Lower lobe of right lung (tissue), 2 donors: ENCODE data around the gene UCHL1. TPM values are rescaled to one million over a fixed set of nuclear protein-coding genes. Genes with fewer than 3 reads are reported as not detected.
A peak's percentile ranks its signal among the peaks of the same experiment; 100 is the strongest.

Experiments used
- ATAC-seq, 2 donors: fragments of 200-7000 bp; cut with Tn5 transposase; one replicate each; pipeline ENCODE4 v1.9.1; 2020 to 2022; ENCODE audit warnings: mild to moderate bottlenecking in 2 of 2, moderate library complexity in 2 of 2
- DNase-seq: peaks from one replicate; pipeline ENCODE4 v3.0.0-alpha.2; 2020
- H3K27ac ChIP-seq: fragments of 200-600 bp; one replicate; pipeline ENCODE4 v1.8.0; 2022
- H3K27me3 ChIP-seq: fragments of 200-600 bp; one replicate; pipeline ENCODE4 v1.8.0; 2022; ENCODE audit warnings: low read depth
- H3K36me3 ChIP-seq: fragments of 200-600 bp; one replicate; pipeline ENCODE4 v1.8.0; 2022; ENCODE audit warnings: mild to moderate bottlenecking
- H3K4me1 ChIP-seq: fragments of 200-600 bp; one replicate; pipeline ENCODE4 v1.8.0; 2022
- H3K4me3 ChIP-seq: fragments of 200-600 bp; one replicate; pipeline ENCODE4 v1.8.0; 2022; ENCODE audit warnings: mild to moderate bottlenecking
- H3K9me3 ChIP-seq: fragments of 200-600 bp; one replicate; pipeline ENCODE4 v1.8.0; 2022
- CTCF ChIP-seq: fragments of 200-600 bp; IDR thresholded peaks from one replicate; pipeline ENCODE4 v1.8.0; 2022; ENCODE audit warnings: antibody characterized with exemption, mild to moderate bottlenecking
- intact Hi-C: fragments of 100-400 bp; cut with DNase I; formaldehyde crosslinking; loops from one replicate; pipeline ENCODE4 v1.11.0; 2022
- total RNA-seq: library from RNA; stranded (reverse); fragmentation: NEBNext Ultra II Directional; extraction: Animal tissue kit (Norgen Biotek cat#: 25700); gene quantifications from one replicate; pipeline ENCODE4 v1.2.1, GENCODE V29; 2021
- donor health status: DM: no; HTN: yes; CAD: no; lungs with severe emphysema.

Gene UCHL1
- total RNA-seq, 1 donor from 2014 or later: 8.4 TPM

DNA sequence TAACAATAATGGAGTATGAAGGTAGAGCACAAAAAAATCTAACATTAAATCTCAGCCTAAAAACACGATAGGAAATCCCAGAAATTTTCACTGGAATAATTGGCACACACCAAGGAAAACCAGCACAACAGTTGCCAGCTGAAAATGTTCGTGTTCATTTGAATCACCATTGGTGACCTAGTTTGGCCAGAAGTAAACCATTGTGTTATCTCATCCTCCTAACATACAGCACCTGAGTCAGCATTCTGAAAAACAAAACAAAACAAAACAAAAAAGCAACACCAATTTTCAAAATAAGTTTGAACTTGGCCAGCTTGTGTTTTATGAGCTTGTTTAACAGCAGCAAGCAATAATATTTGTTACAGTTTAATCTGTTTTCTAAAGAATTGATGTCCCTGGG is 41.1 kb downstream of the UCHL1 start:
- DNase-seq: no peak
- Histone ChIP-seq H3K27ac (no peak overlapping the region), H3K4me1 (peaks cover 7% of the 10 kb centered on the region), H3K27me3 (no peaks in the 10 kb centered on the region), H3K9me3 (peaks cover 7% of the 10 kb centered on the region), H3K4me3 (no peak overlapping the region), H3K36me3 (no peaks in the 10 kb centered on the region)
- no peak for ATAC-seq
- intact Hi-C loops: no loop called here
- TF ChIP-seq CTCF: no peak

- Histone ChIP-seq H3K36me3 (no peaks in the 10 kb centered on the region), H3K4me3 (no peak overlapping the region), H3K9me3 (peaks cover 2% of the 10 kb centered on the region), H3K27me3 (no peaks in the 10 kb centered on the region), H3K4me1 (peaks cover 7% of the 10 kb centered on the region), H3K27ac (no peak overlapping the region)
- intact Hi-C loops: no loop called here
- no peak for TF ChIP-seq CTCF
- DNase-seq (no peak), ATAC-seq (no peak)
Measured at GRCh38 chr4:41299486-41299885, 42.8 kb downstream of the UCHL1 start.

DNA sequence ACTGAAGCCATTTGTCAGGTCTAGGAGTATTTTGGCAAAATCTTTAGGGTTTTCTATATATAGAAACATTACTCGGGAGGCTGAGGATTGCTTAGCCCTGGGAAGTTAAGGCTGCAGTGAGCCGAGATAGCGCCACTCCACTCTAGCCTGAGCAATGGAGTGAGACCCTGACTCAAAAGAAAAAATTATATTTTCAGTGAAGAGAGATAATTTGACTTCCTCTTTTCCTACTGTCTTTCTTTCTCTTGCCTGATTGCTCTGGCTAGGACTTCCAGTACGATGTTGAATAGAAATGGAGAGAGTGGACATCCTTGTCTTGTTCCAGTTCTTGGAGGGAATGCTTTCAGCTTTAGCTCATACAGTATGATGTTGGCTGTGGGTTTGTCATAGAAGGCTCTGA is 44.4 kb downstream of the UCHL1 start:
- Histone ChIP-seq H3K27me3 (no peaks in the 10 kb centered on the region), H3K4me1 (peaks cover 13% of the 10 kb centered on the region), H3K27ac (no peak overlapping the region), H3K36me3 (no peaks in the 10 kb centered on the region), H3K9me3 (no peaks in the 10 kb centered on the region), H3K4me3 (no peak overlapping the region)
- intact Hi-C loops: no loop called here
- no peak for DNase-seq
- TF ChIP-seq CTCF: no peak
- no peak for ATAC-seq

DNA sequence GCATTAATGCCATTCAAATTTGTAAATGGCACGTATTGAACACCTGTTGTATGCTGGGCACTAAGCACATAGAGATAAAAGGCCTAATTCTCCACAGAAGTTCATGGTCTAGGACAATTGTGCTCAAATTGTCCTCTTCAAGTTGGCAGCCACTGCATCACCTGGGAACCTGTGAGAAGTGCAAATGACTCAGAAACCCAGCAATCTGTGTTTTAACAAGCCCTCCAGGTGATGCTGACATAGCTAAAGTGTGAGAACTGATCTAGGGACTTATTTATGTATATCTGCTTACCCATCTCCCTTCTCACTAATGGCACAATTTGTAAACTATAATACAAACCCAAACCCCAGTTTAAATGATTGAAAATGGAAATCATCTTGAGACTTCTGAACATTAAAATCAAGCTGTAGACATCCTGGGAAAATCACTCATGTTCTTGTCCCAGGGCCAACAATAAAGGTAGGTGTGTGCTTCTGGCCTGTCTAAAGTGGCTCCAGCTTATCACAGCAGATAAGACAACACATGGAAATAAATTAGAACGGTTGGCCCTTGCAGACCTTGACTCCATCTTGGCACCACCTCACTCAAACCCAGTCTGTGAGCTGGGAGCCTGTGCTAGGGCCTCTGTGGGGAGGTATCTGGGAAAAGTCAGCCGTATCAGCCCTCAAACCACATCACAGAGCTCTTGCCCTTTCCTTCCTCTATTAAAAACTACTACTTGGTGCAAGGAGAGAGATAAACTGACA is 46.8 kb downstream of the UCHL1 start:
- DNase-seq (no peak), ATAC-seq (peak in 1 of 2 donors; percentile 55)
- TF ChIP-seq CTCF: no peak
- intact Hi-C loops: no loop called here
- Histone ChIP-seq H3K9me3 (no peaks in the 10 kb centered on the region), H3K36me3 (no peaks in the 10 kb centered on the region), H3K27me3 (no peaks in the 10 kb centered on the region), H3K4me3 (no peak overlapping the region), H3K27ac (peak overlapping the region; percentile 48), H3K4me1 (peaks cover 11% of the 10 kb centered on the region)

DNA sequence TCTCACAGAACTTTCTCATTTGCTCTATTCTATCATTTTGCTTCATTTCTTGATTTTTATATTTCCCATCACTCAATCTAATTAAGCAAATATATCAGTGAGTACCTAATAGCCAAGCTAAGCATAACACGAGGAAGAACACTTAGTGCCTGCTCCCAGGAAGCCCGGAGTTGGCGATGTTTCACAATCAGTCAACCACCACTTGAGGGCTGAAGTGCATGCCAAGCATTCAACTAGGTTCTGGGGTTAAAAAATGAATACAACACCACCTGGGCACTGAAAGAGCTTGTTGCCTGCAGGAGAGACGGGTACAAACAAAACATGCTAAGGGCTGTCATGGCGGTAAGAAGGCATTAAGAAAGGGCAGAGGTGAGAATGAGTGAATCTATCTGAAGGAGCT is 47.5 kb downstream of the UCHL1 start:
- no peak for TF ChIP-seq CTCF
- H3K4me1 ChIP-seq: peaks cover 11% of the 10 kb centered on the region
- ATAC-seq: peak; percentile 90 to 95
- peak overlapping the region; percentile 38 for H3K27ac ChIP-seq
- no peaks in the 10 kb centered on the region for H3K27me3 ChIP-seq
- peak; percentile 72 for DNase-seq
- H3K4me3 ChIP-seq: no peak overlapping the region
- intact Hi-C loops: no loop called here
- no peaks in the 10 kb centered on the region for H3K9me3 ChIP-seq
- no peaks in the 10 kb centered on the region for H3K36me3 ChIP-seq
